SK-N-DZ (cell line): ENCODE measurements around the gene TAX1BP1.

ENCODE experiments used
- DNase-seq: peaks from one replicate; pipeline ENCODE4 v3.0.0-alpha.2; 2015; ENCODE audit warnings: low spot score

Gene TAX1BP1

GRCh38 chr7:27737616-27738015 lies 2.3 kb upstream of the TAX1BP1 start:
- no peak for DNase-seq

GRCh38 chr7:27739301-27739908 lies 557 bp upstream of the TAX1BP1 start:
- DNase-seq, result no peak

GRCh38 chr7:27740449-27741086 lies 606 bp downstream of the TAX1BP1 start:
- peak; percentile 67 for DNase-seq

GRCh38 chr7:27742091-27742710 lies 2.2 kb downstream of the TAX1BP1 start:
- DNase-seq, result peak; percentile 50

GRCh38 chr7:27745064-27745583 lies 5.2 kb downstream of the TAX1BP1 start:
- peak; percentile 44 for DNase-seq

- no peak for DNase-seq
These were observed 6.5 kb downstream of the TAX1BP1 start for GRCh38 chr7:27746486-27746885.

GRCh38 chr7:27746978-27747377 lies 7.0 kb downstream of the TAX1BP1 start:
- no peak for DNase-seq

- DNase-seq, result no peak
These were observed 7.8 kb downstream of the TAX1BP1 start for GRCh38 chr7:27747589-27748368.

- DNase-seq, result no peak
These were observed 10.4 kb downstream of the TAX1BP1 start for GRCh38 chr7:27750316-27750715.

- no peak for DNase-seq
These were observed 12.1 kb downstream of the TAX1BP1 start for GRCh38 chr7:27751888-27752660.

GRCh38 chr7:27753863-27754262 lies 13.9 kb downstream of the TAX1BP1 start:
- DNase-seq, result no peak

GRCh38 chr7:27756298-27756697 lies 16.3 kb downstream of the TAX1BP1 start:
- no peak for DNase-seq

- DNase-seq, result no peak
These were observed 19.5 kb downstream of the TAX1BP1 start for GRCh38 chr7:27759491-27759890.

- no peak for DNase-seq
These were observed 22.1 kb downstream of the TAX1BP1 start for GRCh38 chr7:27762062-27762461.

GRCh38 chr7:27763983-27764508 lies 24.1 kb downstream of the TAX1BP1 start:
- DNase-seq, result no peak

- no peak for DNase-seq
These were observed 25.9 kb downstream of the TAX1BP1 start for GRCh38 chr7:27765841-27766240.

- no peak for DNase-seq
These were observed 27.4 kb downstream of the TAX1BP1 start for GRCh38 chr7:27767374-27767773.

GRCh38 chr7:27771111-27771510 lies 31.1 kb downstream of the TAX1BP1 start:
- no peak for DNase-seq

- peak; percentile 13 for DNase-seq
These were observed 34.9 kb downstream of the TAX1BP1 start for GRCh38 chr7:27774717-27775328.

GRCh38 chr7:27775782-27776181 lies 35.8 kb downstream of the TAX1BP1 start:
- DNase-seq, result no peak

GRCh38 chr7:27777662-27778061 lies 37.7 kb downstream of the TAX1BP1 start:
- no peak for DNase-seq
